ENCODE results near the gene HIPK3.

- TF ChIP-seq CTCF (IDR thresholded peaks at IDR 0.05; ENCODE audit: low read depth, low read length) (no peak), MAX (IDR thresholded peaks at IDR 0.05; ENCODE audit: low read depth, low read length) (no peak), POLR2A (IDR thresholded peaks at IDR 0.05; ENCODE audit: extremely low read depth, insufficient read length) (no peak)
Measured at GRCh38 chr11:33303541-33303940, 46.4 kb downstream of the HIPK3 start.

Data from NB4 (cell line).